Endothelial cell of umbilical vein (primary cell): ENCODE measurements around the gene ADSL.

Experiments
- CTCF ChIP-seq, 2 donors: IDR thresholded peaks; 1 replicate in 1 of 2; 2 replicates in 1 of 2; pipeline ENCODE4 v1.5.1; 2011; ENCODE audit warnings: low read length in 2 of 2, mild to moderate bottlenecking in 2 of 2, moderate library complexity in 2 of 2, control low read depth in 1 of 2, inconsistent platforms in 1 of 2, low read depth in 1 of 2; ENCODE audit not compliant: insufficient read depth in 1 of 2; ENCODE audit errors: extremely low read depth in 1 of 2
- GATA2 ChIP-seq: IDR thresholded peaks from 2 replicates; pipeline ENCODE4 v1.7.0; 2011; ENCODE audit warnings: low read depth, mild to moderate bottlenecking, moderate library complexity, mixed read lengths, low read length; ENCODE audit not compliant: insufficient read length, insufficient read depth
- MAX ChIP-seq: IDR thresholded peaks from 2 replicates; pipeline ENCODE4 v1.6.1; 2011; ENCODE audit not compliant: insufficient read depth, insufficient read length
- MYC ChIP-seq: IDR thresholded peaks from one replicate; pipeline ENCODE4 v1.6.1; 2011; ENCODE audit warnings: mild to moderate bottlenecking, low read depth, low read length
- POLR2A ChIP-seq: IDR thresholded peaks from 2 replicates; pipeline ENCODE4 v1.6.1; 2012; ENCODE audit warnings: low read depth, mild to moderate bottlenecking, control low read depth, low read length
- POLR2AphosphoS5 ChIP-seq: IDR thresholded peaks from 2 replicates; pipeline ENCODE4 v1.6.1; 2012; ENCODE audit warnings: low read depth, mild to moderate bottlenecking, control low read depth, low read length, moderate library complexity; ENCODE audit not compliant: insufficient read depth

GRCh38 chr22:40411506-40411861 is 65.2 kb downstream of the ADSL start:
- TF ChIP-seq POLR2A (no peak), CTCF (IDR thresholded peaks at IDR 0.05; ENCODE audit: extremely low read depth in 1 of 2, insufficient read depth in 1 of 2, low read depth in 1 of 2, low read length in 2 of 2) (no peak), GATA2 (no peak), MAX (no peak), MYC (no peak), POLR2AphosphoS5 (no peak)
